K562 (cell line): ENCODE results near the gene PNRC2. TPM values are rescaled to one million over a fixed set of nuclear protein-coding genes. Genes with fewer than 3 reads are reported as not detected.

Source experiments
- CBX2 ChIP-seq: fragments of 200-600 bp; sonication (generic); IDR thresholded peaks from one replicate; pipeline ENCODE4 v1.6.1; 2012; ENCODE audit warnings: mild to moderate bottlenecking, low read length, inconsistent platforms; ENCODE audit not compliant: insufficient read depth, poor library complexity, severe bottlenecking
- FOS ChIP-seq: IDR thresholded peaks from 3 replicates; pipeline ENCODE4 v1.6.1; 2011; ENCODE audit not compliant: insufficient read length; ENCODE audit errors: extremely low read depth
- KAT2B ChIP-seq: IDR thresholded peaks from one replicate; pipeline ENCODE4 v1.6.1; 2012; ENCODE audit warnings: low read depth, mild to moderate bottlenecking, control low read depth, inconsistent platforms, low read length, moderate library complexity
- MECOM ChIP-seq: fragments of 250-450 bp; sonication (Bioruptor Pico); IDR thresholded peaks from 2 replicates; pipeline ENCODE4 v1.8.0; 2022; ENCODE audit warnings: inconsistent platforms
- MEF2A ChIP-seq: IDR thresholded peaks from 2 replicates; pipeline ENCODE4 v1.6.1; 2011; ENCODE audit warnings: low read depth, mild to moderate bottlenecking, low read length, moderate library complexity; ENCODE audit not compliant: control insufficient read depth
- NR3C1 ChIP-seq: sonication (generic); formaldehyde crosslinking; IDR thresholded peaks from 2 replicates; pipeline ENCODE4 v1.8.1; 2022; ENCODE audit warnings: missing genetic modification reagents
- SETDB1 ChIP-seq: IDR thresholded peaks from one replicate; pipeline ENCODE4 v1.6.1; 2012; ENCODE audit warnings: low read length, control low read depth, inconsistent platforms
- TEAD1 ChIP-seq, 2 experiments: fragments of 450-650 bp in 1 of 2; sonication (generic) in 1 of 2; formaldehyde crosslinking; IDR thresholded peaks; 2 replicates each; pipeline versions ENCODE4 v1.4.0 to v1.8.0; 2020 to 2022; ENCODE audit warnings: mild to moderate bottlenecking in 2 of 2, missing genetic modification reagents in 1 of 2
- ZC3H8 ChIP-seq: fragments of 450-650 bp; IDR thresholded peaks from 2 replicates; pipeline ENCODE4 v1.6.1; 2017
- ZEB2 ChIP-seq: fragments of 450-650 bp; IDR thresholded peaks from 2 replicates; pipeline ENCODE4 v1.6.1; 2016
- ZNF175 ChIP-seq: fragments of 200-800 bp; sonication (Bioruptor generic); IDR thresholded peaks from 2 replicates; pipeline ENCODE4 v1.6.1; 2016; ENCODE audit warnings: low read depth, mild to moderate bottlenecking, missing genetic modification characterization, missing compliant biosample characterization
- ZNF79 ChIP-seq: fragments of 250-450 bp; sonication (Bioruptor Pico); IDR thresholded peaks from 2 replicates; pipeline ENCODE4 v1.4.0; 2020; ENCODE audit warnings: low read depth, mild to moderate bottlenecking, moderate library complexity
- polyA plus RNA-seq, 8 experiments: library from polyadenylated mRNA; depleted of rRNA in 4 of 8; stranded (reverse) in 5 of 8; unstranded in 3 of 8; fragments of >200 nt; fragmentation: Nextera tagmentation in 2 of 8; fragmentation: Illumina TruSeq in 1 of 8; extraction: Ambion mirVana in 2 of 8; extraction: Trizol in 1 of 8; gene quantifications; 2 replicates each; pipeline versions ENCODE4 v1.2.1 to v1.2.3, GENCODE V29; 2011 to 2014; ENCODE audit warnings: inconsistent platforms in 1 of 8, missing spikeins in 1 of 8
- total RNA-seq, 7 experiments: library from RNA; depleted of rRNA in 6 of 7; stranded (reverse); fragments of >200 nt in 6 of 7; fragmentation: Illumina TruSeq in 2 of 7; extraction: Trizol in 2 of 7; gene quantifications; 2 replicates each; pipeline versions ENCODE4 v1.2.1 to v1.2.3, GENCODE V29; 2011 to 2021; ENCODE audit warnings: low replicate concordance in 1 of 7
- TF ChIP-seq, protein P1 (sequence below): fragments of 450-650 bp; IDR thresholded peaks from 2 replicates; pipeline ENCODE4 v1.6.1; 2016; ENCODE audit warnings: low read depth
- TF ChIP-seq, protein P2 (sequence below): sonication (generic); formaldehyde crosslinking; IDR thresholded peaks from 2 replicates; pipeline ENCODE4 v1.9.0; 2022; ENCODE audit warnings: mild to moderate bottlenecking, missing genetic modification reagents
- TF ChIP-seq, protein P3 (sequence below): fragments of 250-450 bp; sonication (Bioruptor Pico); IDR thresholded peaks from 2 replicates; pipeline ENCODE4 v1.5.0; 2021; ENCODE audit warnings: mild to moderate bottlenecking, moderate library complexity

Gene PNRC2
- total and polyA plus RNA-seq, 9 of the 15 experiments (the other 6 are each of a cell fraction or from before 2014, with no cell fraction given), result 127 to 303 (median 203) TPM

DNA sequence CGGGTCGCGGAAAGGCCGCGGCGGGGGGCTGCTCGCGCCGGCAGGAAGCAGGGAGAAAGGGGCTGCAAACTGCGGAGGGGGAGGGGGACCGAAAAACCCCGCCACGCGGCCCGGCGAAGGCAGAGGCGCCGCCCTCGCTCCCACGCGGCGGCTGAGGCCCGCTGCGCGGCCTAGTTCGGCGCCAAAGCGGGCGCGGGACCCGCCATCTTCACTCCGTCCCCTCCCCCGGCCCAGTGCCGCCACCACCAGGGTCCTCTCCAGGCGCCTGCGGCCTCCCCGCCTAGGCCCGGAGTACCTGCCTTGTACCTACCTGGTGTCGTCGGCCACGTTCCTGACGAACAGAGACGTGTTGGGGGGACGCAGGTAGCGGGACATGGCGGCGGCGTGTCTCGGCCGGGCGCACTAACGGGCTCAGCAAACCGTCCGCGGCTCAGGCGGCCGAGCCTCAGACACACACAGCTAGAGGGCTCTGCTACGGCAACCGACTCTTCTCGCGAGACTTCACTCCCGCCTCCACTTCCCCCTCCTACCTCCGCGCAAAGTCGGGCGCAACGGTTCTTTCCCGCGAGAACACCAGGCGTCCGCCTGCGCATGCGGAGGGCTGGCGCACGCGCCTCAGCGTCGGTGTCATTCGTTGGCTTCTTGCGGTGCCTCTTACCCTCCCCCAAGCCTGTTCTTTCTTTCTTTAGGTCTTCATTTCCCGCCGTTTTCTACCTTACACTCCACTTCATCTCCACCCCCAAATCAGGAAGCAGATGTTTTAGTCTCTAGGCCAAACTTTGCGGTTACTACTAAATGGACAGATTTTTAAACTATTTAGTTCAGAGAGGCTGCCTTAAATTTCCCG, 20.5 kb downstream of the PNRC2 start, which contains the start of gene SRSF10 (continued):
- no peak for TF ChIP-seq ZC3H8
- no peak for TF ChIP-seq CBX2
- no peak for TF ChIP-seq MECOM (CRISPR knock-in tag)
- TF ChIP-seq NR3C1 (CRISPR knock-in tag), result peak; percentile 90; the same call in 1 of the 2 replicates
- no peak for TF ChIP-seq FOS
- TF ChIP-seq, protein P1, sequence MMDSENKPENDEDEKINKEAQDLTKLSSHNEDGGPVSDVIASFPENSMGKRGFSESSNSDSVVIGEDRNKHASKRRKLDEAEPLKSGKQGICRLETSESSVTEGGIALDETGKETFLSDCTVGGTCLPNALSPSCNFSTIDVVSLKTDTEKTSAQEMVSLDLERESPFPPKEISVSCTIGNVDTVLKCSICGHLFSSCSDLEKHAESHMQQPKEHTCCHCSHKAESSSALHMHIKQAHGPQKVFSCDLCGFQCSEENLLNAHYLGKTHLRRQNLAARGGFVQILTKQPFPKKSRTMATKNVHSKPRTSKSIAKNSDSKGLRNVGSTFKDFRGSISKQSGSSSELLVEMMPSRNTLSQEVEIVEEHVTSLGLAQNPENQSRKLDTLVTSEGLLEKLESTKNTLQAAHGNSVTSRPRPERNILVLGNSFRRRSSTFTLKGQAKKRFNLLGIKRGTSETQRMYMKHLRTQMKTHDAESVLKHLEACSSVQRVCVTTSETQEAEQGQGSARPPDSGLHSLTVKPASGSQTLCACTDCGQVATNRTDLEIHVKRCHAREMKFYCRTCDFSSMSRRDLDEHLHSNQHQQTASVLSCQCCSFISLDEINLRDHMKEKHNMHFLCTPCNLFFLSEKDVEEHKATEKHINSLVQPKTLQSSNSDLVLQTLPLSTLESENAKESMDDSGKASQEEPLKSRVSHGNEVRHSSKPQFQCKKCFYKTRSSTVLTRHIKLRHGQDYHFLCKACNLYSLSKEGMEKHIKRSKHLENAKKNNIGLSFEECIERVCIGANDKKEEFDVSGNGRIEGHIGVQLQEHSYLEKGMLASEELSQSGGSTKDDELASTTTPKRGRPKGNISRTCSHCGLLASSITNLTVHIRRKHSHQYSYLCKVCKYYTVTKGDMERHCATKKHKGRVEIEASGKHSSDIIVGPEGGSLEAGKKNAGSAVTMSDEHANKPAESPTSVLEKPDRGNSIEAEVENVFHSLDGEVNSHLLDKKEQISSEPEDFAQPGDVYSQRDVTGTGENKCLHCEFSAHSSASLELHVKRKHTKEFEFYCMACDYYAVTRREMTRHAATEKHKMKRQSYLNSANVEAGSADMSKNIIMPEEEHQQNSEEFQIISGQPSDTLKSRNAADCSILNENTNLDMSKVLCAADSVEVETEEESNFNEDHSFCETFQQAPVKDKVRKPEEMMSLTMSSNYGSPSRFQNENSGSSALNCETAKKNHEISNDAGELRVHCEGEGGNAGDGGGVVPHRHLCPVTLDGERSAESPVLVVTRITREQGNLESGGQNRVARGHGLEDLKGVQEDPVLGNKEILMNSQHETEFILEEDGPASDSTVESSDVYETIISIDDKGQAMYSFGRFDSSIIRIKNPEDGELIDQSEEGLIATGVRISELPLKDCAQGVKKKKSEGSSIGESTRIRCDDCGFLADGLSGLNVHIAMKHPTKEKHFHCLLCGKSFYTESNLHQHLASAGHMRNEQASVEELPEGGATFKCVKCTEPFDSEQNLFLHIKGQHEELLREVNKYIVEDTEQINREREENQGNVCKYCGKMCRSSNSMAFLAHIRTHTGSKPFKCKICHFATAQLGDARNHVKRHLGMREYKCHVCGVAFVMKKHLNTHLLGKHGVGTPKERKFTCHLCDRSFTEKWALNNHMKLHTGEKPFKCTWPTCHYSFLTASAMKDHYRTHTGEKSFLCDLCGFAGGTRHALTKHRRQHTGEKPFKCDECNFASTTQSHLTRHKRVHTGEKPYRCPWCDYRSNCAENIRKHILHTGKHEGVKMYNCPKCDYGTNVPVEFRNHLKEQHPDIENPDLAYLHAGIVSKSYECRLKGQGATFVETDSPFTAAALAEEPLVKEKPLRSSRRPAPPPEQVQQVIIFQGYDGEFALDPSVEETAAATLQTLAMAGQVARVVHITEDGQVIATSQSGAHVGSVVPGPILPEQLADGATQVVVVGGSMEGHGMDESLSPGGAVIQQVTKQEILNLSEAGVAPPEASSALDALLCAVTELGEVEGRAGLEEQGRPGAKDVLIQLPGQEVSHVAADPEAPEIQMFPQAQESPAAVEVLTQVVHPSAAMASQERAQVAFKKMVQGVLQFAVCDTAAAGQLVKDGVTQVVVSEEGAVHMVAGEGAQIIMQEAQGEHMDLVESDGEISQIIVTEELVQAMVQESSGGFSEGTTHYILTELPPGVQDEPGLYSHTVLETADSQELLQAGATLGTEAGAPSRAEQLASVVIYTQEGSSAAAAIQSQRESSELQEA, result no peak
- no peak for TF ChIP-seq ZNF79 (CRISPR knock-in tag)
- TF ChIP-seq, protein P2, sequence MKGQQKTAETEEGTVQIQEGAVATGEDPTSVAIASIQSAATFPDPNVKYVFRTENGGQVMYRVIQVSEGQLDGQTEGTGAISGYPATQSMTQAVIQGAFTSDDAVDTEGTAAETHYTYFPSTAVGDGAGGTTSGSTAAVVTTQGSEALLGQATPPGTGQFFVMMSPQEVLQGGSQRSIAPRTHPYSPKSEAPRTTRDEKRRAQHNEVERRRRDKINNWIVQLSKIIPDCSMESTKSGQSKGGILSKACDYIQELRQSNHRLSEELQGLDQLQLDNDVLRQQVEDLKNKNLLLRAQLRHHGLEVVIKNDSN (CRISPR knock-in tag), result peak; percentile 32; the same call in 1 of the 2 replicates
- 0 out of 2 replicates have a peak, but pooled peaks have one; percentile 59 for TF ChIP-seq ZNF175 (CRISPR knock-in tag)
- TF ChIP-seq, protein P3, sequence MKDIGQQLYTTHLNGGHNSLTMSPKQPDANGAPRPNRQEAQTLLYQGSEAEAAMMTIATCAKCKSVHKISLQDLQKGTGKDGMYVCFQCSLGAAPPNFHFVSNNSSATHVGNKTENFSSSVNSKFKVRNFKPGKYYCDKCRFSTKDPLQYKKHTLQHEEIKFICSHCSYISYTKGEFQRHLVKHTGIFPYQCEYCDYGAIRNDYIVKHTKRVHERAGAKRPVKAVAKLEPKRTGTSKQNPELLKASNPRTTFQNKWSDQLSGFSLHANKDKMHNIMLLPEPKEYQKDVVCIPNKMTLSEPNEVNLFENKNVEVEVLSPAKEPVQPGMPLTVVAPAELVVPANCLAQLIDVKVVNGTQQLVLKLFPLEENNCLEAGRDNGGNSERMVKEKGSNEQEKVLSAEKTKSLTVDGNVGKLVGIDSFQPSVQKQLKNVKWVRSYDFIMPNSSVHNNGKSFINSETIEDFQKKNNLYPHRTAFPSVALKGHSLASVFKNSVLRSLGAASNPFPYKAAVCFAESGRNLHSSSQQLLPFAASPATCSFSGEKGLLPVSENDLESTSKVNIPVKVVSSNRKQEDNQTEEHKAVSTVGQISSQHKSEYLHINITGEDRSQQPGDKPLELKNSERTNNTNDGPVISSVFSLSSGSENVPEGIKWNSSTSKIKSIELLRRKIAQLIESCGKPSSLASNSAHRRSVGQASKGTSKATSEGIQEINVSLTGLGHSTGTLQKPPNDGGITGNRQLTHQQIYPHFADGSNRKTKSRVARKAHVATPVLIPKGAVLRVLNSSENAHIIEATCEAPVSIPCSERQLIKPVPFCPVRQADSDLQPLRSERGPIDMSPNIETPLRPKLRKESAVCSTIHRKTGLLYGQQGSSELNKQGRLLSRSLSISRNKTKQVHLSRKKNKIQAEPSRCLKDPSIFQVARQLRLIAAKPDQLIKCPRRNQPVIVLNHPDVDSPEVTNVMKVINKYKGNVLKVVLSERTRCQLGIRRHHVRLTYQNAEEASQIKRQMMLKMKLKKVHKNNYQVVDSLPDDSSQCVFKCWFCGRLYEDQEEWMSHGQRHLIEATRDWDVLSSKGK (CRISPR knock-in tag), result no peak
- peak in 1 of 2 experiments; percentile 80; a peak in 1 of 4 replicates for TF ChIP-seq TEAD1 (CRISPR knock-in tag; IDR thresholded peaks at IDR 0.05)
- TF ChIP-seq ZEB2, result no peak
- TF ChIP-seq SETDB1, result peak; percentile 30
- peak; percentile 81 for TF ChIP-seq KAT2B
- 0 out of 2 replicates have a peak, but pooled peaks have one; percentile 34 for TF ChIP-seq MEF2A
